Measurements from ENCODE around the gene ABCC9.

- TF ChIP-seq CTCF (conservative IDR thresholded peaks at IDR 0.05 in 1 of 2, IDR thresholded peaks at IDR 0.05 in 1 of 2; ENCODE audit: extremely low read depth in 1 of 2, insufficient read depth in 1 of 2, low read depth in 1 of 2, low read length in 2 of 2) = no peak
- no peak for TF ChIP-seq EZH2 (IDR thresholded peaks at IDR 0.05; ENCODE audit: borderline replicate concordance, low read length)
Observed at GRCh38 chr12:21825886-21826617, 115.2 kb downstream of the ABCC9 start.

Measured in mammary epithelial cell (primary cell).